ENCODE results near the gene GNAI3. TPM values are rescaled to one million over a fixed set of nuclear protein-coding genes. Genes with fewer than 3 reads are reported as not detected.

The GNAI3 gene
- total RNA-seq: 16.4 and 17.9 TPM in 2 replicates

GRCh38 chr1:109548321-109549267, at the start of gene GNAI3:
Gene GNAI3 (plus strand): TSS chr1:109548615. CDS start chr1:109548721, 106 bp downstream.

GRCh38 chr1:109509176-109510134, 39.0 kb upstream of the GNAI3 start, which contains the start of gene AMIGO1:
Gene AMIGO1 (minus strand): TSS chr1:109509727. CDS start chr1:109508912, 815 bp downstream.

DNA sequence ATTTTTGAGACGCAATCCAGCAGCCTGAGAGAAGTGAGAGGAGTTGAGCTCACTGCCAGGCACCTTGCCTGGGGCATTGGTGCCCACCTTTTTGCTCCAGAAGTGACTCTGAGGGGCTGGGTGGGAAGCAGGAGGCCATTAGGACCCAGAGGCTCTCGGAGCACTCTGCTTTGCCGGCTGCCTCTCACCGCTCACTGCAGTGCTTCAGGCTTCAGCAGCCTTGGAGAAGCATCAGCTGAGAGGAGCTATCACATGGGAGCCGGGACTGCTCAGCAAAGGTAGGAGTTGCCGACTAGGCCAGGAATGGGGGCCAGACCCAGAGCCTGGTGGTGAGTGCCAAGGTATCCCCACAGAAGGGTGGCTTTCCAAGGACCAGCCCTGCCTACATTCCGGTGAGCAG, 8.7 kb upstream of the GNAI3 start, which contains the start of gene GPR61:
GPR61 (plus strand) TSS at position 197 of the 400 bp plus-strand sequence. CDS start 3,151 bp downstream, outside the sequence.

DNA sequence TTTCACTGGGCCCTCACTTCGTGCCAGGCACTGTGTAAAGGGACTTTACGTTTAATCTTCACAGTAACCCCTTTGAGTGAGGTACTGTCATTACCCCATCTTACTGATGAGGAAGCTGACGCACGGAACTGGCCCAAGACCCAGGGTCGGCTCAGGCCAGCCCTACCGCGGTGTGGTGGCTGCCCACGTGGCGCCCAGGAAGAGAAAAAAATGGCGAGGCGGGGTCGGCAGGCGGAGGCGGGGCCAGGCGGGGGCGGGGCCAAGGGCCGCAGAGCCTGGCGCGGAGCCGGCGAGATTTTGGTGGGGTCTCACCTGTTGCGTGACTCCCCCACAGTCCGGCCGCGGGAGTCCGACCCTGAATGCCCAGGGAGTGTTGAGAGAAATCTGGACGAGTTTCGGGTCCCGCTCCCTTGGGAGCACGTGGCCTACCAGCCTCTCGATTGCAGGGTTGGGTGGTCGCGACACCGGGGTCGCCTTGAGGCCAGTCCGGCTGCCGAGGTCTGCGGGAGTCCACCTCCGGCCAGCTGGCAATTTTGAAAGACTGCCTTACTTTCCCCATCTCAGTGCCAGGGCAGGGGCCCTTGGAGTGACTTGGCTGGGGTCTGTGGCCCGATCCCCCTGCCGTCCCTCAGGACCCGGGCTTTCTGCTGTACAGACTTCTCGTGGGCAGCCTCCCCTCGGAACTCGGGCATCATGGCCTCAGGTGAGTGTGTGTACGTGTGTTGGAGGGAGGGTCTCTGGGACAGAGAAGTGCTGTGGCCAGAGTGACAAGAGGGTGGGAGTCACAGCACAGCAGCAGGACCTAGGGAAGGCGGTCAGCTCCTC, 71.4 kb downstream of the GNAI3 start, which contains the start of the genes AMPD2 and GNAT2:
AMPD2 (plus strand) TSS at position 262 of the 825 bp plus-strand sequence. CDS start 1,339 bp downstream, outside the sequence.
GNAT2 (minus strand) TSS at position 41 of the 825 bp plus-strand sequence. CDS start 6,746 bp downstream, outside the sequence.

DNA sequence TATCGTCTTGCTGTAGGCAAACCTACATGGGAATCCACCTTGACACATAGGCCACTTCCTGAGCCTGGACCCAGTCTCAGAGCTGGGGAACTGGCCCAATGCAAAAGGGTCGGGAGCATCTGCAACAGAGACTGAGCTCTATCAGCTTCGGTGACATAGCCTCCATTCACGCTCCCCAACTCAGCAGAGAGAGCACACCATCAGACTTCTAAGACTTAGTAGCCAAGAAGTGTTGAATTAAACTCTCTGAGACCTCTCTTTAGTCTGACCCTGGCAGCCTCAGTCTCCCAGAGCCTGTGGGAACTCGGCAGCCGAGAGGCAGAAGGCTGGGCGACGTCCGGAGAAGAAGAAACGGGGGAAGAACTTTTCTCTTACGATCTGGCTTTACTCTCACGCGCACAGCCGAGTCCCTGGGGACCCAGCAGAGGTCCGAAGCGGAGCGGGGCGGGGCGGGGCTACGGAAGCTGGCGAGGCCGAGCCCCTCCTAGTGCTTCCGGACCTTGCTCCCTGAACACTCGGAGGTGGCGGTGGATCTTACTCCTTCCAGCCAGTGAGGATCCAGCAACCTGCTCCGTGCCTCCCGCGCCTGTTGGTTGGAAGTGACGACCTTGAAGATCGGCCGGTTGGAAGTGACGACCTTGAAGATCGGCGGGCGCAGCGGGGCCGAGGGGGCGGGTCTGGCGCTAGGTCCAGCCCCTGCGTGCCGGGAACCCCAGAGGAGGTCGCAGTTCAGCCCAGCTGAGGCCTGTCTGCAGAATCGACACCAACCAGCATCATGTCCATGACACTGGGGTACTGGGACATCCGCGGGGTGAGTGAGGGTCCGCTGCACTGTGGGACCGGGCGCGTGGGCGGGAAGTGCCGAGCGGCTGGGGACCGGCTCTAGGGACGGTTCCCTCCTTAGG, 107.5 kb downstream of the GNAI3 start, which contains the start of gene GSTM4:
GSTM4 (plus strand) TSS at position 485 of the 905 bp plus-strand sequence; CDS start at position 776, 291 bp downstream.

DNA sequence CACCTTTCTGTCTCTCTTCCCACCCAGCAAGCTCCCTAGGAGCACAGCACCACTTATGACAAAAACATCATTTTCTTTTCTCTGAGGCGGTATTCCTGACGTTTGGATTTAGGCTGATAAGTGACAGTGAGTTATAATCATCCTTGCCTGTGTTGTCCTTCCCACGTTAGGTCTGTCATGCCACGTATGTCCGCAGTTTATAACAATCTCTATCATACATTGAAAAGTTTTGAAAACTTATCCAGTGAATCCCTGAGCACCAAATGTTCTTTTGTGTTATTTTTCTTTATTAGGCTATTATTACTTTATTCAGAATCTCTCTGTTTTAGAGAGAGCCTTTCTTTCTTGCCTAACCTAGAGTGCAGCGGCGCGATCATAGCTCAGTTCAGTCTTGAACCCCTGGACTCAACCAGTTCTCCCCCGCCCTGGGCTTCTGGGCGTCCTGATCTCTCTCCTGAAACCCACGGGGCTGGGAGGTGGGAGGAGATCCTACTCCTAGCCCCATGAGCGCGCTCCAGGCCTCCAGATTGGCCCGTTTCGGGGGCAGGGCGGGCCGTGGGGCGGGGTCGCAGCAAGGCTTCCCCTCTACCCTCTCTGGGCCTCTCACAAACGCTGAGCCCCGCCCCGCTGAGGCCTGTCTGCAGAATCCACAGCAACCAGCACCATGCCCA, 119.2 kb downstream of the GNAI3 start, which contains the start of gene GSTM2:
GSTM2 (plus strand) TSS at position 606 of the 671 bp plus-strand sequence; CDS start at position 665, 59 bp downstream.

Other genes starting within 250 kb of the GNAI3 start
- not detected in 2 replicates for gene MYBPHL, start 241.6 kb upstream of the GNAI3 start, total RNA-seq
- 9.2 and 28.4 TPM in 2 replicates for gene SORT1, start 150.7 kb upstream of the GNAI3 start, total RNA-seq
- 36.9 and 37.3 TPM in 2 replicates for gene PSMA5, start 122.2 kb upstream of the GNAI3 start, total RNA-seq
- gene SYPL2, start 82.1 kb upstream of the GNAI3 start, total RNA-seq: not detected in 2 replicates
- 1.2 and 2.1 TPM in 2 replicates for gene ATXN7L2, start 64.7 kb upstream of the GNAI3 start, total RNA-seq
- 5.1 and 11.9 TPM in 2 replicates for gene CYB561D1, start 54.5 kb upstream of the GNAI3 start, total RNA-seq
- 0.34 and 1.6 TPM in 2 replicates for gene AMIGO1, start 38.9 kb upstream of the GNAI3 start, total RNA-seq
- under 0.01 TPM in 1 of 2 replicates, not detected in the other for gene GPR61, start 8.7 kb upstream of the GNAI3 start, total RNA-seq
- gene GNAT2, start 71.0 kb downstream of the GNAI3 start, total RNA-seq: 0.14 TPM in 1 of 2 replicates, not detected in the other
- gene AMPD2, start 71.2 kb downstream of the GNAI3 start, total RNA-seq: 19.5 and 32.0 TPM in 2 replicates
- gene GSTM4, start 107.5 kb downstream of the GNAI3 start, total RNA-seq: 2.6 and 3.1 TPM in 2 replicates
- 0.34 and 9.2 TPM in 2 replicates for gene GSTM2, start 119.4 kb downstream of the GNAI3 start, total RNA-seq
- gene GSTM1, start 139.2 kb downstream of the GNAI3 start, total RNA-seq: 1.4 TPM in 1 of 2 replicates, not detected in the other
- not detected in 2 replicates for gene GSTM5, start 163.6 kb downstream of the GNAI3 start, total RNA-seq
- 10.5 and 28.0 TPM in 2 replicates for gene GSTM3, start 192.4 kb downstream of the GNAI3 start, total RNA-seq
- not detected in 2 replicates for gene EPS8L3, start 215.3 kb downstream of the GNAI3 start, total RNA-seq

All from nasal cavity respiratory epithelium epithelial cell of viscerocranial mucosa (primary cell).